ENCODE measurements around the gene FRYL.

Gene FRYL

DNA sequence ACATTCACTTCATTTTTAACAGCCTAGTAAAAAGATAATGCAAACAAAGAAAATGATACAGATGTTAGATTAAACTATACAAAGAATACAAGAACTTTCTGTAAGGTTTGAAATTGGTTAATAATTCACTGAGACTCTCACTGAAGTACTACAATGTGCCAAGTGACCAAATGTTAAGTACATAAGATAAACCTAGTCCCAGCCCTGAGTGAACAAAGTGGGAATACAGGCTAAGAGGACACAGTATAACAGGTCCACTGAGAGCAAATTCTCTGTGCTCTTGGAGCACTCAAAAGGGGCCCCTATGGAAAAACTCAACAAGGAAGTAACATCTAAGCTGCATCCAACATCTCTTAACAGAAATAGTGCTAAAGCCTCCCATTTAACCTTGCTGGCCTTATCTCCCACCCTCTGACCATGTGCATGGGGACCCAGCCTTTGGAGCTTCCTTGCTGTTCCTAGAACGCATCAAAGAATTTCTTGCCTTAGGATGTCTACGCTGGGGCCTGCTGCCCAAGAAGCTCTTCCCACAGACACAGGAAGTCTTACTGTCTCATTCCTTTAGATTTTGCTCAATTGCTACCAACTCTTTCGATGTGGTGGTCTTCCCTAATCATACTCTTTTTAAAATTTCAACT lies 176.6 kb downstream of the FRYL start:
- TF ChIP-seq TAF1 (IDR thresholded peaks at IDR 0.05; ENCODE audit: borderline replicate concordance, insufficient read depth, low read length): no peak
- TF ChIP-seq, protein P1, sequence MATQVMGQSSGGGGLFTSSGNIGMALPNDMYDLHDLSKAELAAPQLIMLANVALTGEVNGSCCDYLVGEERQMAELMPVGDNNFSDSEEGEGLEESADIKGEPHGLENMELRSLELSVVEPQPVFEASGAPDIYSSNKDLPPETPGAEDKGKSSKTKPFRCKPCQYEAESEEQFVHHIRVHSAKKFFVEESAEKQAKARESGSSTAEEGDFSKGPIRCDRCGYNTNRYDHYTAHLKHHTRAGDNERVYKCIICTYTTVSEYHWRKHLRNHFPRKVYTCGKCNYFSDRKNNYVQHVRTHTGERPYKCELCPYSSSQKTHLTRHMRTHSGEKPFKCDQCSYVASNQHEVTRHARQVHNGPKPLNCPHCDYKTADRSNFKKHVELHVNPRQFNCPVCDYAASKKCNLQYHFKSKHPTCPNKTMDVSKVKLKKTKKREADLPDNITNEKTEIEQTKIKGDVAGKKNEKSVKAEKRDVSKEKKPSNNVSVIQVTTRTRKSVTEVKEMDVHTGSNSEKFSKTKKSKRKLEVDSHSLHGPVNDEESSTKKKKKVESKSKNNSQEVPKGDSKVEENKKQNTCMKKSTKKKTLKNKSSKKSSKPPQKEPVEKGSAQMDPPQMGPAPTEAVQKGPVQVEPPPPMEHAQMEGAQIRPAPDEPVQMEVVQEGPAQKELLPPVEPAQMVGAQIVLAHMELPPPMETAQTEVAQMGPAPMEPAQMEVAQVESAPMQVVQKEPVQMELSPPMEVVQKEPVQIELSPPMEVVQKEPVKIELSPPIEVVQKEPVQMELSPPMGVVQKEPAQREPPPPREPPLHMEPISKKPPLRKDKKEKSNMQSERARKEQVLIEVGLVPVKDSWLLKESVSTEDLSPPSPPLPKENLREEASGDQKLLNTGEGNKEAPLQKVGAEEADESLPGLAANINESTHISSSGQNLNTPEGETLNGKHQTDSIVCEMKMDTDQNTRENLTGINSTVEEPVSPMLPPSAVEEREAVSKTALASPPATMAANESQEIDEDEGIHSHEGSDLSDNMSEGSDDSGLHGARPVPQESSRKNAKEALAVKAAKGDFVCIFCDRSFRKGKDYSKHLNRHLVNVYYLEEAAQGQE (IDR thresholded peaks at IDR 0.05; ENCODE audit: insufficient read depth in 1 of 2, low read depth in 2 of 2, low read length in 2 of 2): no peak
- no peak for TF ChIP-seq POLR2AphosphoS5 (IDR thresholded peaks at IDR 0.05; ENCODE audit: low read depth, low read length)
- no peak for TF ChIP-seq FOXP2 (optimal IDR thresholded peaks at IDR 0.05; ENCODE audit: borderline replicate concordance, extremely low read depth, extremely low read length, insufficient read depth)
- no peak for TF ChIP-seq SIN3A (IDR thresholded peaks at IDR 0.05; ENCODE audit: borderline replicate concordance, insufficient read depth, low read length)

DNA sequence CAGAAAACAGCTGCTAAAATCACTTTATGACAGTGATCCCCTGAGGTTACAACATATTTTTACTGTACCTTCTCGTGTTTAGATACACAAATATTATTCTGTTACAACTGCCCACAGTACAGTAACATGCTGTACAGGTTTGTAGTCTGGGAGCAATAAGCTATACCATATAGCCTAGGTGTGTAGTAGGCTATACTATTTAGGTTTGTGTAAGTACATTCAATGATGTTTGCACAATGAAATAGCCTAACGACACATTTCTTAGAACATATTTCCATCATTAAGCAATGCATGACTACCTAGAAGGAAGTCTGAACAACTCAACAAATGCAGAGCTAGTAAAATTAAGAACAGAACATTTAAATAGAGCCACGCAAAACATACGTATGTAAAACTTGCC lies 177.3 kb downstream of the FRYL start:
- TF ChIP-seq FOXP2 (optimal IDR thresholded peaks at IDR 0.05; ENCODE audit: borderline replicate concordance, extremely low read depth, extremely low read length, insufficient read depth): no peak
- TF ChIP-seq TAF1 (IDR thresholded peaks at IDR 0.05; ENCODE audit: borderline replicate concordance, insufficient read depth, low read length): no peak
- no peak for TF ChIP-seq POLR2AphosphoS5 (IDR thresholded peaks at IDR 0.05; ENCODE audit: low read depth, low read length)
- no peak for TF ChIP-seq SIN3A (IDR thresholded peaks at IDR 0.05; ENCODE audit: borderline replicate concordance, insufficient read depth, low read length)

DNA sequence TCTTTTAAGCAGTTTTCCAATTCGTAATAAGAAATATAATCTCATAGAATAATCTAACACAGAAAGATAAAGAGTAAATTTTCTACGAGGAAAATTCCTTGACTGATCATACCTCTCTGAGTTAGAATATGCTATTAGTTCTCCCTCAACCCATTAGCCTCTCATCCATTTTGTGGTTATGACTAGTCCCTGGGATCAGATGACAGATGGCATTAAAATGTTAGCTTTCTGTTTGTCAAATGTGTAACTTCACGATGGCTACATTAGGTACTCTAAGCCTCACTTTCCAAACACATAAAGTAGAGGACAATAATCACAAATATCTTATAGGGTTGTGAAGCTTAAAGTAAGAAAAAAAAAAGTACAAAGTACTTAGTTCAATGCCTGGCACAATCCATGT lies 177.9 kb downstream of the FRYL start:
- TF ChIP-seq SIN3A (IDR thresholded peaks at IDR 0.05; ENCODE audit: borderline replicate concordance, insufficient read depth, low read length) (no peak), TAF1 (IDR thresholded peaks at IDR 0.05; ENCODE audit: borderline replicate concordance, insufficient read depth, low read length) (no peak), POLR2AphosphoS5 (IDR thresholded peaks at IDR 0.05; ENCODE audit: low read depth, low read length) (no peak), FOXP2 (optimal IDR thresholded peaks at IDR 0.05; ENCODE audit: borderline replicate concordance, extremely low read depth, extremely low read length, insufficient read depth) (no peak)
- TF ChIP-seq, protein P1 (IDR thresholded peaks at IDR 0.05; ENCODE audit: insufficient read depth in 1 of 2, low read depth in 2 of 2, low read length in 2 of 2): no peak

DNA sequence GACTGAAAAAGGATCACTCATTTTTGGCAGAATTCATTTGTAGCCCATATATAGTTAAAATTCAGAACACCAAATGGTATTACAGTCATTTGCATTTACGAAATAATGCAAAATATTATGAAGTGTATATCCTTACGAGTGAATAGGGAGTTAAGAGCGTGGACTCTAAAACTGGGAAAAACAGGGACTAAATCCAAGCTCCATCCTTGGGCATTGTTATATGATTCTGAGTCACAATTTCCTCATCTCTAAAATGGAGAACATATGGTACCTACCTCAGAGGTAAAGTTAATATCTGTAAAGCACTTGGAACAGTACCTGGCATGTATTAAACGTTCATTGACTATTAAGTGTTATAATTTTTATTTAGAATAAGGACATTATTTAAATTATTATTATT lies 183.7 kb downstream of the FRYL start:
- TF ChIP-seq FOXP2 (optimal IDR thresholded peaks at IDR 0.05; ENCODE audit: borderline replicate concordance, extremely low read depth, extremely low read length, insufficient read depth) (no peak), TAF1 (IDR thresholded peaks at IDR 0.05; ENCODE audit: borderline replicate concordance, insufficient read depth, low read length) (no peak), POLR2AphosphoS5 (IDR thresholded peaks at IDR 0.05; ENCODE audit: low read depth, low read length) (no peak), SIN3A (IDR thresholded peaks at IDR 0.05; ENCODE audit: borderline replicate concordance, insufficient read depth, low read length) (no peak)
- TF ChIP-seq, protein P1 (IDR thresholded peaks at IDR 0.05; ENCODE audit: insufficient read depth in 1 of 2, low read depth in 2 of 2, low read length in 2 of 2): no peak

DNA sequence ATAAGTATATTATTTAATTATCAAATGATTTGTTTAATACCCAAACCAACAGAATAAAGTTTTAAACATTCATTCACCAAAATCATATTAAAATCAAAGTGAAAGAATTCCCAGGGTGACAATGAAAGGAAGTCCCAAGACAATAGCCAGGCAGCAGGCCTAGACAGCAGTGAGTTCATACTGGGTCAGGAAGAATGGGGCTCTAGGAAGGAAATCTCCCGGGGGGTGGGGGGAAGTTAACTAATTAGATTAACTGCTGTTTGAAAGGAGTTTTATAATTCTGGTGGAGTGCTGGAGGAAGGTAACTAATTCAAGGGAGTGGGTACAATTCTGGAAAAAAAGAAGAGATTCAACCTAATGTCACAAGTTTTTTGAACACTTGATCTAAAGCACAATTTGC lies 185.9 kb downstream of the FRYL start:
- TF ChIP-seq, protein P1 (IDR thresholded peaks at IDR 0.05; ENCODE audit: insufficient read depth in 1 of 2, low read depth in 2 of 2, low read length in 2 of 2): no peak
- TF ChIP-seq SIN3A (IDR thresholded peaks at IDR 0.05; ENCODE audit: borderline replicate concordance, insufficient read depth, low read length): no peak
- TF ChIP-seq FOXP2 (optimal IDR thresholded peaks at IDR 0.05; ENCODE audit: borderline replicate concordance, extremely low read depth, extremely low read length, insufficient read depth): no peak
- no peak for TF ChIP-seq POLR2AphosphoS5 (IDR thresholded peaks at IDR 0.05; ENCODE audit: low read depth, low read length)
- TF ChIP-seq TAF1 (IDR thresholded peaks at IDR 0.05; ENCODE audit: borderline replicate concordance, insufficient read depth, low read length): no peak
